ENCODE results near the gene PBOV1. TPM values are rescaled to one million over a fixed set of nuclear protein-coding genes. Genes with fewer than 3 reads are reported as not detected.

The PBOV1 gene
- total and polyA plus RNA-seq, 8 donors = 0.06 to 0.18 (median 0.11) TPM; not detected in 3

DNA sequence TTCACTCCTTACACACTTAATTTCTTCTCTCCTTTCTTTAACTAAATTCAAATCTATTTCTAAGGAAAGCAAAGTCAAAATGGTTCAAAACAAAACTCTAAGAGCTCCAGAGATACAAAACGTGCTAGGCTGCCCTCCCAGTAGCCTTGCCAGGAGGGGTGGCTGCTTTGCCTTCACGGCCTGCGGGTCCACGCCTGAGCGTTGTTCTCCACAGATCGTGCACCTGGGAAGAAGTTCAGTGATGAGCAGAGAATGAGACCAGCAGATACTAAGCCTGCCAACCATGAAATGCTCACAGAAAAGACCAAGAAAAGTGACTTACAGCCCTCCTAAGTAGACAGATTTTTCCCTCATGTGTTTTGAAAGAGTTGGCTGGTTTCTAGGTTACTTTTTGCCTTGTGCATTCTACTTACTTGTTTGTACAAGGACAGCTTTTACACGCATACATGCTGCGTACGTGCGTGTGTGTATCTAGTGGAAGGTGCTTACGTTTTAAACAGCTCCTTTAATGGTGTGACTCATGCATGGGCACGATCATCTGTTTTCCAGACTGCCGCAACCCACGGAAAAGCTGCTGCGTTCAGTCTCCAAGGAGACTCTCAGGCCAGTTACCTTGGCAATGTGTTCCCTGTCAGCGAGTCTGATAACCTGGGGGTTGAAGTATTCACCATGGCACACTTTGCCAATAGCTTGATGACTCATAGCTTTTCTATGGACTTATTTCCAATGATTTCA, 32.4 kb upstream of the PBOV1 start:
- no peaks in the 10 kb centered on the region for H3K4me1 ChIP-seq
- peak overlapping the region; percentile 43 to 44 for H3K27ac ChIP-seq
- peak; percentile 94 for ATAC-seq
- no peak overlapping the region for H3K4me3 ChIP-seq
- peak in 2 of 4 donors; percentile 58 to 67 for DNase-seq
- intact Hi-C loops (cut with DNase I) = no loop called here
- peaks cover 0 to 10% of the 10 kb centered on the region in 2 donors for H3K36me3 ChIP-seq
- TF ChIP-seq, protein P1, sequence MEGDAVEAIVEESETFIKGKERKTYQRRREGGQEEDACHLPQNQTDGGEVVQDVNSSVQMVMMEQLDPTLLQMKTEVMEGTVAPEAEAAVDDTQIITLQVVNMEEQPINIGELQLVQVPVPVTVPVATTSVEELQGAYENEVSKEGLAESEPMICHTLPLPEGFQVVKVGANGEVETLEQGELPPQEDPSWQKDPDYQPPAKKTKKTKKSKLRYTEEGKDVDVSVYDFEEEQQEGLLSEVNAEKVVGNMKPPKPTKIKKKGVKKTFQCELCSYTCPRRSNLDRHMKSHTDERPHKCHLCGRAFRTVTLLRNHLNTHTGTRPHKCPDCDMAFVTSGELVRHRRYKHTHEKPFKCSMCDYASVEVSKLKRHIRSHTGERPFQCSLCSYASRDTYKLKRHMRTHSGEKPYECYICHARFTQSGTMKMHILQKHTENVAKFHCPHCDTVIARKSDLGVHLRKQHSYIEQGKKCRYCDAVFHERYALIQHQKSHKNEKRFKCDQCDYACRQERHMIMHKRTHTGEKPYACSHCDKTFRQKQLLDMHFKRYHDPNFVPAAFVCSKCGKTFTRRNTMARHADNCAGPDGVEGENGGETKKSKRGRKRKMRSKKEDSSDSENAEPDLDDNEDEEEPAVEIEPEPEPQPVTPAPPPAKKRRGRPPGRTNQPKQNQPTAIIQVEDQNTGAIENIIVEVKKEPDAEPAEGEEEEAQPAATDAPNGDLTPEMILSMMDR (IDR thresholded peaks at IDR 0.05) = no peak
- H3K27me3 ChIP-seq = no peaks in the 10 kb centered on the region
- H3K9me3 ChIP-seq = no peaks in the 10 kb centered on the region

DNA sequence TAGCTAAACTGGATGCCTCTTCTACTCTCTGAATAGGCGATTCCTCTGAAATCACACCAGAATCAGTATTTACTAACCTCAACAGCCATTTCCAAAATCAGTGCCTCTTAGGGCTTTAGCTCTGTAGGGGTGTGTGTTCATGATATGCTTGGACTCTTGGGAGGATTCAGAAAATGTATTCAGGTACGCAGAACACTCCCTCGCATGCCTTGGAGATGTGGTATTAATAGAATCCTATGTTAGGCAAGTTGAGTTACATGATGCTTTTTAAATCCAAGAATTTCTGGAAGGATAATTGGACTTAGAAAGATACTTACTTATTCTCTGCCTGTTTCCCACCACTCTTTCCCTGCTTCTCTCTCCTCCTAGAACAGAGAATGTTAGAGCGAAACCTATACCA, 31.8 kb upstream of the PBOV1 start:
- Histone ChIP-seq H3K27me3 (no peaks in the 10 kb centered on the region), H3K4me1 (no peaks in the 10 kb centered on the region), H3K4me3 (no peak overlapping the region), H3K27ac (peak overlapping the region in 1 of 2 donors; percentile 44), H3K36me3 (peaks cover 0 to 5% of the 10 kb centered on the region in 2 donors), H3K9me3 (no peaks in the 10 kb centered on the region)
- TF ChIP-seq, protein P1 (IDR thresholded peaks at IDR 0.05) = no peak
- no peak for DNase-seq
- intact Hi-C loops (cut with DNase I) = no loop called here
- ATAC-seq = no peak

DNA sequence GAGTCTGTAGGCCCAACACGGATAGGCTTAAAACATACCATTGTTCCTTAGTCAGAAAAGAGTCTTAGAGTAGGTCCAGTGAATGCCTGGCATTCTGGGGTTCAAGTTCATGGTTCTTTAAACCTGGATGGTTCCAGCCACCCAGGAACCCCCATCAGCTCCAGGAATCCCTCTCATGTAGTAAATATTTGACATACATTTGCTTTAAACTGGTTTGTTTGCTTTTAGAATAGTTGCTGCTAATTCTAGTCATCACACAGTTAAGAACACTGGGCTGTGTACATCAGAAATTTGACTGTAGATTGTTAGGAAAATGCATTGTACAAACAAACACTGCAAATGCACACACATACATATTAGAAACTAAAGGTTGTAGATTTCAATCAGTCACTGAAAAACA, 30.6 kb upstream of the PBOV1 start:
- TF ChIP-seq, protein P1 (IDR thresholded peaks at IDR 0.05) = no peak
- Histone ChIP-seq H3K9me3 (no peaks in the 10 kb centered on the region), H3K36me3 (peaks cover 0 to 2% of the 10 kb centered on the region in 2 donors), H3K27me3 (no peaks in the 10 kb centered on the region), H3K4me1 (no peaks in the 10 kb centered on the region), H3K27ac (no peak overlapping the region), H3K4me3 (no peak overlapping the region)
- intact Hi-C loops (cut with DNase I) = no loop called here
- DNase-seq (no peak), ATAC-seq (no peak)

DNA sequence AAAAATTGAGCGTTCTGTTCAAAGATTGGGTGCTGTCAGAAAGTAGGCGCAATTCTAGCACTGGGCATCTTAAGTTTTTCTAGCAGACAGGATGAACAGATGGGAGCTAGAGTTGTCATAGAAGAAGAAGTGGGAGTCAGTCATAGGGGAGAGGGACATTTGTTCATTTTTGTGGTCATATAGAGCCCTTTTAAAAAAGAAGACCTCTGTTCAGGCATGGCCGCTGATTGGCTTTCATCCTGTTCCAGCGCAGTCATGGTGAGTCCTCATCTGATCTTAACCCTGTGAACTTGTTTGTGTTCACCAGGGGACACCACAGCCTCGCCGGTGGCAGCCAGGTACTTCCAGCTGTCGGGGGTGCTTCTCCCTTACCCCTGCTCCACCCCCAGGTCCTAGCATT, 29.7 kb upstream of the PBOV1 start:
- TF ChIP-seq, protein P1 (IDR thresholded peaks at IDR 0.05) = no peak
- DNase-seq = no peak
- intact Hi-C loops (cut with DNase I) = no loop called here
- no peak overlapping the region for H3K27ac ChIP-seq
- no peaks in the 10 kb centered on the region for H3K27me3 ChIP-seq
- no peaks in the 10 kb centered on the region for H3K9me3 ChIP-seq
- no peak overlapping the region for H3K4me3 ChIP-seq
- H3K4me1 ChIP-seq = no peaks in the 10 kb centered on the region
- ATAC-seq = no peak
- H3K36me3 ChIP-seq = no peaks in the 10 kb centered on the region

DNA sequence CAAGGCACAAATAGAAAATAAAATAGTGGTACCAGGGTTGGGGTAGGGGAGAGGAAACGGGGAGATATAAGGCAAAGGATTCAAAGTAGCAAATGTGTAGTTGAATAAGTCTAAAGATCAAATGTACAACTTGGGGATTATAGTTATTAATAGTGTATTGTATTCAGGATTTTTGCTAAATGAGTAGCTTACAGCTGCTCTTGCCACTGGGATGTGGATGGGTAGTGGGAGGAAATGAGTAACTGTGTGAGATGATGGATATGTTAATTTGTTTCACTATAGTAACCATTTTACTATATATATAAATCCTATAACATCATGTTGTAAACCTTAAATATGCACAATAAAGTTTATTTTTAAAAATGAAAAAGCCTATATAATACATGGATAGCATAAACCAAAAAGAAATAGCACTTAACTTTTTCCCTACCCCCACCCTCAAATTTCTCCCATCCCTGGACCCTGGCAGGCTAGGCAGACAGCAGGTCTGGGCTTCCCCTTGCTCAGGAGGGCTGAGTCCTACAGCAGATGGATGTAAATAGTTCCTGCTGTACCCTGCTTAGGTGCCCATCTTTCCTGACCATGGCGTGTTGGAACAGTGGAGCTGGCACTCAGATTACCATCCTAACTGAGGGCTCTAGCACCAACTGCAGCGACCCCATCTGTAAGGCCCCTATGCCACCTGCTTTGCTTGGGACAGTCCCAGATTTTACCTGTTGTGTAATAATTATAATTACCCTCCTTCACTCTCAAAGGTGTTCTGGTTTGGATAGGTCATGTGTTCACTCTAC, 28.6 kb upstream of the PBOV1 start:
- ATAC-seq = no peak
- intact Hi-C loops (cut with DNase I) = no loop called here
- TF ChIP-seq, protein P1 (IDR thresholded peaks at IDR 0.05) = no peak

More for the DNA sequence above, 28.6 kb upstream of the PBOV1 start:
- no peaks in the 10 kb centered on the region for H3K9me3 ChIP-seq
- H3K4me1 ChIP-seq = no peaks in the 10 kb centered on the region
- no peaks in the 10 kb centered on the region for H3K27me3 ChIP-seq
- no peak overlapping the region for H3K4me3 ChIP-seq
- H3K36me3 ChIP-seq = no peaks in the 10 kb centered on the region
- H3K27ac ChIP-seq = no peak overlapping the region
- DNase-seq = no peak
